ENCODE results near the gene CAPN11. TPM values are rescaled to one million over a fixed set of nuclear protein-coding genes. Genes with fewer than 3 reads are reported as not detected.

Gene CAPN11
- total and polyA plus RNA-seq, 2 donors (not counting 3 experiments of a cell fraction or from before 2014, with no cell fraction given): 1.4 to 1.7 TPM

DNA sequence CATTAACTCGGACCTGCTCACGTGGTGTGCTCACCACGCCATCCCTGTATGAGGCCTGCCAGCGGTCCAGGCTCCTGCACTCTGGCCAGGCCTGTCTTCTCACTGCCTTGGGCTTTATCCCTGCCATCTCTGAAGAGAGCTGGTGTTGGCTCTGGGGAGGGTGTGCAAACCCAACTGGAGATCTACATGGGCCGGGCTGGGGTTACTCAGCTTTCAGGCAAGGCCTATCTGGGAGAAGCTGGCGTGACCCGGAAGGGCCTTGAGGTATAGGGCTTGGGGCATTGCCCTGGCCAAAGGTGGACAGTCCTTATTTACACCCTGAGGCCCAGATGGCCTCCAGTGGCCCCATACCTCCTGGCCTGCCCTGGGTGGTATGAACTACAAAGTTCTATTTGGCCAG lies 69.8 kb downstream of the CAPN11 start:
- ChIA-PET POLR2A (interaction anchor here (1.2 kb wide), 1 partner anchor 18 kb away, joined by 4 read pairs; the partner anchor contains the start of gene HSP90AB1), CTCF (interaction anchor here (1.3 to 3.0 kb wide), 2 partner anchors 56 to 132 kb away, joined by 4 to 22 read pairs; no protein-coding TSS in a partner anchor)
- intact Hi-C loops (cut with micrococcal nuclease) (no loop called here), dilution Hi-C loops (cut with MboI; ENCODE audit: extremely low pct_ligation_motif_present, low sequenced_read_pairs) (no loop called here)
- Histone ChIP-seq H3K4me1 (ENCODE audit: control insufficient read depth, extremely low read depth, insufficient read depth, low read length) (peaks cover 27% of the 10 kb centered on the region), H4K20me1 (replicated peaks; ENCODE audit: control insufficient read depth, extremely low read depth, insufficient read depth, low read length) (no peaks in the 10 kb centered on the region), H3K36me3 (ENCODE audit: control insufficient read depth in 2 of 2, extremely low read depth in 1 of 2, insufficient read depth in 2 of 2, low read length in 2 of 2) (peaks cover 8 to 30% of the 10 kb centered on the region in 2 experiments), H3K27me3 (ENCODE audit: control insufficient read depth in 2 of 2, insufficient read depth in 2 of 2, low read length in 2 of 2) (no peaks in the 10 kb centered on the region), H3K4me2 (ENCODE audit: insufficient read depth, low read length) (no peak overlapping the region), H3K9ac (replicated peaks; ENCODE audit: extremely low read depth, insufficient read depth, low read length) (no peak overlapping the region), H3K9me1 (replicated peaks; ENCODE audit: control insufficient read depth, extremely low read depth, insufficient read depth, low read length) (no peaks in the 10 kb centered on the region), H2AFZ (ENCODE audit: low read depth, low read length) (no peak overlapping the region), H3K9me3 (replicated peaks; ENCODE audit: control insufficient read depth, insufficient read depth, low read length) (no peaks in the 10 kb centered on the region), H3K27ac (ENCODE audit: insufficient read depth, low read depth, low read length) (no peak overlapping the region), H3K79me2 (ENCODE audit: control insufficient read depth, insufficient read depth, low read length) (peaks cover 69% of the 10 kb centered on the region), H3K4me3 (replicated peaks in 1 of 3; ENCODE audit: insufficient read depth in 1 of 3, low read depth in 1 of 3, low read length in 3 of 3) (no peak overlapping the region)
- no peak for DNase-seq (ENCODE audit: low read depth, low spot score)
- FAIRE-seq: no peak
- no TSS peak for BruUV-seq (replicated peaks)
- TF ChIP-seq, protein P1, sequence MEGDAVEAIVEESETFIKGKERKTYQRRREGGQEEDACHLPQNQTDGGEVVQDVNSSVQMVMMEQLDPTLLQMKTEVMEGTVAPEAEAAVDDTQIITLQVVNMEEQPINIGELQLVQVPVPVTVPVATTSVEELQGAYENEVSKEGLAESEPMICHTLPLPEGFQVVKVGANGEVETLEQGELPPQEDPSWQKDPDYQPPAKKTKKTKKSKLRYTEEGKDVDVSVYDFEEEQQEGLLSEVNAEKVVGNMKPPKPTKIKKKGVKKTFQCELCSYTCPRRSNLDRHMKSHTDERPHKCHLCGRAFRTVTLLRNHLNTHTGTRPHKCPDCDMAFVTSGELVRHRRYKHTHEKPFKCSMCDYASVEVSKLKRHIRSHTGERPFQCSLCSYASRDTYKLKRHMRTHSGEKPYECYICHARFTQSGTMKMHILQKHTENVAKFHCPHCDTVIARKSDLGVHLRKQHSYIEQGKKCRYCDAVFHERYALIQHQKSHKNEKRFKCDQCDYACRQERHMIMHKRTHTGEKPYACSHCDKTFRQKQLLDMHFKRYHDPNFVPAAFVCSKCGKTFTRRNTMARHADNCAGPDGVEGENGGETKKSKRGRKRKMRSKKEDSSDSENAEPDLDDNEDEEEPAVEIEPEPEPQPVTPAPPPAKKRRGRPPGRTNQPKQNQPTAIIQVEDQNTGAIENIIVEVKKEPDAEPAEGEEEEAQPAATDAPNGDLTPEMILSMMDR (IDR thresholded peaks at IDR 0.05; ENCODE audit: extremely low read depth in 1 of 2, insufficient read depth in 1 of 2, low read depth in 1 of 2, low read length in 2 of 2): no peak
- no peak for TF ChIP-seq JUN (IDR thresholded peaks at IDR 0.05; ENCODE audit: borderline replicate concordance, insufficient read depth, insufficient read length, low read depth)
- TF ChIP-seq FOS (IDR thresholded peaks at IDR 0.05; ENCODE audit: borderline replicate concordance, insufficient read depth, low read length): no peak
- no peak for TF ChIP-seq MAX (IDR thresholded peaks at IDR 0.05; ENCODE audit: insufficient read depth, insufficient read length)
- TF ChIP-seq POLR2AphosphoS5 (IDR thresholded peaks at IDR 0.05; ENCODE audit: insufficient read depth, low read depth, low read length): no peak
- no peak for TF ChIP-seq GATA2 (IDR thresholded peaks at IDR 0.05; ENCODE audit: insufficient read depth, insufficient read length, low read depth, low read length)
- TF ChIP-seq EZH2 (IDR thresholded peaks at IDR 0.05; ENCODE audit: borderline replicate concordance, low read depth, low read length, severe bottlenecking): no peak
- no peak for TF ChIP-seq MYC (IDR thresholded peaks at IDR 0.05; ENCODE audit: low read depth, low read length)
- TF ChIP-seq POLR2A (IDR thresholded peaks at IDR 0.05; ENCODE audit: low read depth, low read length): no peak

All from endothelial cell of umbilical vein (primary cell).